Ovary (tissue), 3 donors: ENCODE data around the gene ING4.

Experiments
- POLR2A ChIP-seq: fragments of 450-650 bp; IDR thresholded peaks from one replicate; pipeline ENCODE4 v1.6.1; 2017; ENCODE audit warnings: antibody characterized with exemption, mild to moderate bottlenecking, moderate library complexity
- TF ChIP-seq, protein P1 (sequence below), 3 donors: fragments of 450-650 bp in 2 of 3; fragments of 200-600 bp in 1 of 3; IDR thresholded peaks; one replicate each; pipeline versions ENCODE4 v1.5.1 to v1.8.0; 2016 to 2022; ENCODE audit warnings: antibody characterized with exemption in 3 of 3, mild to moderate bottlenecking in 1 of 3
- donor health status: DM: no; HTN: no; CAD: no.

- TF ChIP-seq, protein P1, sequence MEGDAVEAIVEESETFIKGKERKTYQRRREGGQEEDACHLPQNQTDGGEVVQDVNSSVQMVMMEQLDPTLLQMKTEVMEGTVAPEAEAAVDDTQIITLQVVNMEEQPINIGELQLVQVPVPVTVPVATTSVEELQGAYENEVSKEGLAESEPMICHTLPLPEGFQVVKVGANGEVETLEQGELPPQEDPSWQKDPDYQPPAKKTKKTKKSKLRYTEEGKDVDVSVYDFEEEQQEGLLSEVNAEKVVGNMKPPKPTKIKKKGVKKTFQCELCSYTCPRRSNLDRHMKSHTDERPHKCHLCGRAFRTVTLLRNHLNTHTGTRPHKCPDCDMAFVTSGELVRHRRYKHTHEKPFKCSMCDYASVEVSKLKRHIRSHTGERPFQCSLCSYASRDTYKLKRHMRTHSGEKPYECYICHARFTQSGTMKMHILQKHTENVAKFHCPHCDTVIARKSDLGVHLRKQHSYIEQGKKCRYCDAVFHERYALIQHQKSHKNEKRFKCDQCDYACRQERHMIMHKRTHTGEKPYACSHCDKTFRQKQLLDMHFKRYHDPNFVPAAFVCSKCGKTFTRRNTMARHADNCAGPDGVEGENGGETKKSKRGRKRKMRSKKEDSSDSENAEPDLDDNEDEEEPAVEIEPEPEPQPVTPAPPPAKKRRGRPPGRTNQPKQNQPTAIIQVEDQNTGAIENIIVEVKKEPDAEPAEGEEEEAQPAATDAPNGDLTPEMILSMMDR (IDR thresholded peaks at IDR 0.05), result no peak
- no peak for TF ChIP-seq POLR2A
Measured at GRCh38 chr12:6667559-6668210, 4.8 kb upstream of the ING4 start.
